HCT116 (cell line): ENCODE results near the gene NLN. TPM values are rescaled to one million over a fixed set of nuclear protein-coding genes. Genes with fewer than 3 reads are reported as not detected.
"Not testable (repeated sequence)": the region's sequence is repeated elsewhere in the genome, so short reads cannot be mapped to it uniquely, and the experiment has no call there.

Experiments used
- ATAC-seq: fragments of 200-7000 bp; cut with Tn5 transposase; 2 replicates; pipeline ENCODE4 v1.9.1; 2020; ENCODE audit warnings: mild to moderate bottlenecking, moderate library complexity
- BruUV-seq: library from RNA; stranded (reverse); fragments of 400-500 nt; replicated peaks from 2 replicates; lab custom pipeline; 2021; lab: Mats Ljungman, UMichigan
- CTCF ChIA-PET: fragments of 300-600 bp; sonication (Branson Sonifier 250); formaldehyde crosslinking; loops from one replicate; lab custom pipeline; 2021; ENCODE audit warnings: antibody characterized with exemption; lab: Charles Lee
- POLR2A ChIA-PET: fragments of 300-600, 350-600 bp; sonication (Branson Sonifier 250); formaldehyde crosslinking; loops from one replicate; lab custom pipeline; 2021; ENCODE audit warnings: antibody characterized with exemption; lab: Charles Lee
- RAD21 ChIA-PET, 2 experiments: fragments of 300-600 bp; sonication (Branson Sonifier 250); formaldehyde crosslinking; loops; one replicate each; lab custom pipeline; 2023; ENCODE audit warnings: low total read pairs in 2 of 2; ENCODE audit not compliant: uncharacterized antibody in 2 of 2, unreplicated experiment in 2 of 2, low non-redundant PET in 1 of 2; lab: Charles Lee
- DNase-seq: peaks from one replicate; pipeline ENCODE4 v3.0.0-alpha.2; 2010; ENCODE audit warnings: low read depth, low spot score
- H2AFZ ChIP-seq: fragments of 200-600 bp; shearing (Covaris generic), sonication (generic); 2 replicates; pipeline ENCODE4 v1.6.1; 2017; ENCODE audit warnings: low read depth, mixed run types, mixed read lengths, antibody characterized with exemption, low read length; ENCODE audit not compliant: poor library complexity, severe bottlenecking
- H3K27ac ChIP-seq: 2 replicates; pipeline ENCODE4 v1.5.1; 2012; ENCODE audit warnings: low read depth, low read length
- H3K27me3 ChIP-seq: fragments of 200-600 bp; sonication (generic); 2 replicates; pipeline ENCODE4 v1.6.1; 2016; ENCODE audit warnings: mixed run types, low read length, mixed read lengths; ENCODE audit not compliant: insufficient read depth
- H3K36me3 ChIP-seq, 2 experiments: fragments of 200-500 bp in 1 of 2; fragments of 200-600 bp in 1 of 2; sonication (Bioruptor generic) in 1 of 2; sonication (generic) in 1 of 2; 2 replicates each; pipeline versions ENCODE4 v1.5.1 to v1.6.1; 2014 to 2016; ENCODE audit warnings: low read length in 2 of 2, inconsistent platforms in 1 of 2, mixed read lengths in 1 of 2, mixed run types in 1 of 2; ENCODE audit not compliant: insufficient read depth in 2 of 2, control insufficient read depth in 1 of 2
- H3K4me1 ChIP-seq, 2 experiments: fragments of 200-600 bp in 1 of 2; sonication (generic) in 1 of 2; 2 replicates each; pipeline versions ENCODE4 v1.5.1 to v1.6.1; 2012 to 2017; ENCODE audit warnings: low read length in 2 of 2, inconsistent platforms in 1 of 2, mild to moderate bottlenecking in 1 of 2, mixed read lengths in 1 of 2, mixed run types in 1 of 2, moderate library complexity in 1 of 2; ENCODE audit not compliant: insufficient read depth in 2 of 2, control insufficient read depth in 1 of 2
- H3K4me2 ChIP-seq: fragments of 200-600 bp; sonication (generic); 2 replicates; pipeline ENCODE4 v1.6.1; 2017; ENCODE audit warnings: mixed run types, low read length, mixed read lengths
- H3K4me3 ChIP-seq, 2 experiments: fragments of 200-600 bp in 1 of 2; sonication (generic) in 1 of 2; replicated peaks in 1 of 2; 2 replicates each; pipeline ENCODE4 v1.5.1; 2011 to 2016; ENCODE audit warnings: low read length in 2 of 2, control low read depth in 1 of 2, low read depth in 1 of 2, mild to moderate bottlenecking in 1 of 2, mixed read lengths in 1 of 2, mixed run types in 1 of 2
- H3K79me2 ChIP-seq: fragments of 200-600 bp; sonication (generic); 2 replicates; pipeline ENCODE4 v1.6.1; 2017; ENCODE audit warnings: mild to moderate bottlenecking, mixed run types, low read length, moderate library complexity, mixed read lengths; ENCODE audit not compliant: insufficient read depth
- H3K9ac ChIP-seq: fragments of 200-600 bp; sonication (generic); 2 replicates; pipeline ENCODE4 v1.6.1; 2016; ENCODE audit warnings: low read length, mixed read lengths
- H3K9me2 ChIP-seq: fragments of 200-600 bp; sonication (generic), shearing (Covaris generic); 2 replicates; pipeline ENCODE4 v1.6.1; 2017; ENCODE audit warnings: mixed run types, mild to moderate bottlenecking, moderate library complexity; ENCODE audit not compliant: insufficient read depth
- H3K9me3 ChIP-seq, 2 experiments: fragments of 200-500 bp in 1 of 2; fragments of 200-600 bp in 1 of 2; sonication (Bioruptor generic) in 1 of 2; sonication (generic) in 1 of 2; 2 replicates each; pipeline ENCODE4 v1.6.1; 2014 to 2017; ENCODE audit warnings: low read length in 2 of 2, mixed read lengths in 2 of 2, inconsistent platforms in 1 of 2, low read depth in 1 of 2, mild to moderate bottlenecking in 1 of 2, mixed run types in 1 of 2, moderate library complexity in 1 of 2; ENCODE audit not compliant: control insufficient read depth in 1 of 2, insufficient read depth in 1 of 2
- H4K20me1 ChIP-seq: fragments of 200-600 bp; sonication (generic), shearing (Covaris generic); 2 replicates; pipeline ENCODE4 v1.6.1; 2017; ENCODE audit warnings: mixed run types, mild to moderate bottlenecking, moderate library complexity; ENCODE audit not compliant: insufficient read depth
- CBX3 ChIP-seq: IDR thresholded peaks from 2 replicates; pipeline ENCODE4 v1.6.1; 2012; ENCODE audit warnings: low read depth
- EZH2 ChIP-seq: fragments of 200-600 bp; sonication (generic); IDR thresholded peaks from 2 replicates; pipeline ENCODE4 v1.6.1; 2017; ENCODE audit warnings: antibody characterized with exemption, mixed run types
- EZH2phosphoT487 ChIP-seq: fragments of 200-600 bp; IDR thresholded peaks from 2 replicates; pipeline ENCODE4 v1.6.1; 2018; ENCODE audit warnings: antibody characterized with exemption, borderline replicate concordance
- RAD21 ChIP-seq: IDR thresholded peaks from 2 replicates; pipeline ENCODE4 v1.6.1; 2012; ENCODE audit warnings: low read depth, mild to moderate bottlenecking
- TCF7L2 ChIP-seq: IDR thresholded peaks from 2 replicates; pipeline ENCODE4 v1.7.0; 2011; ENCODE audit warnings: borderline replicate concordance, inconsistent platforms; ENCODE audit not compliant: insufficient read depth, insufficient read length; ENCODE audit errors: extremely low read depth
- YY1 ChIP-seq: IDR thresholded peaks from 2 replicates; pipeline ENCODE4 v1.6.1; 2011; ENCODE audit warnings: low read length, low read depth, moderate library complexity, mild to moderate bottlenecking; ENCODE audit not compliant: insufficient replicate concordance; ENCODE audit errors: extremely low read depth
- ZNF274 ChIP-seq: fragments of 200-500 bp; sonication (Bioruptor generic); IDR thresholded peaks from 2 replicates; pipeline ENCODE4 v1.6.1; 2014; ENCODE audit warnings: mild to moderate bottlenecking, low read depth, low read length, inconsistent platforms
- intact Hi-C: fragments of 100-400 bp; cut with micrococcal nuclease; formaldehyde crosslinking; loops from 2 replicates; pipeline ENCODE4 v1.10.0; 2022
- total RNA-seq: library from RNA; stranded (reverse); gene quantifications from one replicate; pipeline ENCODE4 v1.2.1, GENCODE V29; 2021; ENCODE audit not compliant: unreplicated experiment

Gene NLN
- total RNA-seq, 1 experiment from 2014 or later, result 67.6 TPM

GRCh38 chr5:65732046-65732445 lies 10.0 kb downstream of the NLN start:
- H3K9me3 ChIP-seq, H3K4me1 ChIP-seq, POLR2A ChIA-PET, DNase-seq, CTCF ChIA-PET, H3K36me3 ChIP-seq, RAD21 ChIA-PET, H3K27ac ChIP-seq, H2AFZ ChIP-seq, H3K9ac ChIP-seq, BruUV-seq, H3K27me3 ChIP-seq, H3K4me2 ChIP-seq, ATAC-seq, intact Hi-C loops, H4K20me1 ChIP-seq, H3K9me2 ChIP-seq, H3K4me3 ChIP-seq: not testable (repeated sequence)
- H3K79me2 ChIP-seq, result peaks cover 72% of the 10 kb centered on the region

- POLR2A ChIA-PET, CTCF ChIA-PET, H3K9ac ChIP-seq, H3K36me3 ChIP-seq, RAD21 ChIA-PET, BruUV-seq, H3K4me3 ChIP-seq, intact Hi-C loops, H3K27me3 ChIP-seq, H3K9me2 ChIP-seq, H2AFZ ChIP-seq, H4K20me1 ChIP-seq, DNase-seq, H3K4me2 ChIP-seq, H3K9me3 ChIP-seq, ATAC-seq, H3K27ac ChIP-seq: not testable (repeated sequence)
- Histone ChIP-seq H3K79me2 (peaks cover 68% of the 10 kb centered on the region), H3K4me1 (peaks cover 0 to 11% of the 10 kb centered on the region in 2 experiments; a peak in 1 of 4 replicates)
These were observed 12.3 kb downstream of the NLN start for GRCh38 chr5:65734196-65734775.

DNA sequence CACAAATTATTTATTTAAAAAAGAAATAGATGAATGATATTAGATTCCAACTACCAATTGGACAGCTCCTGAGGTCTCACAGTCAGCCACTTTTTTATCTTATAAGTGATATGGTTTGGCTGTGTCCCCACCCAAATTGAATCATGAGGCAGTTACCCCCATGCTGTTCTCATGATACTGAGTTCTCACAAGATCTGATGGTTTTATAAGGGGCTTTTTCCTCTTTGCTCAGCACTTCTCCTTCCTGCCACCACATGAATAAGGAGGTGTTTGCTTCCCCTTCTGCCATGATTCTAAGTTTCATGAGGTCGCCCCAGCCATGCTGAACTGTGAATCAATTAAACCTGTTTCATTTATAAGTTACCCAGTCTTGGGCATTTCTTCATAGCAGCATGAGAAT lies 12.9 kb downstream of the NLN start:
- intact Hi-C loops, result no loop called here
- H3K27me3 ChIP-seq, result no peaks in the 10 kb centered on the region
- no peak overlapping the region for H3K27ac ChIP-seq
- no peak for ATAC-seq
- peaks cover 70% of the 10 kb centered on the region for H3K79me2 ChIP-seq
- RAD21 ChIA-PET, result no interaction called here
- no peaks in the 10 kb centered on the region for H3K9me3 ChIP-seq
- no peak for TF ChIP-seq EZH2phosphoT487
- no peak for TF ChIP-seq YY1
- no peak for TF ChIP-seq RAD21
- TF ChIP-seq TCF7L2, result no peak
- no peak for TF ChIP-seq CBX3
- TF ChIP-seq ZNF274, result no peak
- TF ChIP-seq EZH2, result no peak
- H3K4me2 ChIP-seq, result no peak overlapping the region
- H4K20me1 ChIP-seq, result no peaks in the 10 kb centered on the region
- CTCF ChIA-PET, result no interaction called here
- no peak overlapping the region for H2AFZ ChIP-seq
- DNase-seq, result no peak
- POLR2A ChIA-PET, result no interaction called here
- H3K4me1 ChIP-seq, result peaks cover 0 to 11% of the 10 kb centered on the region in 2 experiments; a peak in 1 of 4 replicates
- no peak overlapping the region for H3K4me3 ChIP-seq
- no peaks in the 10 kb centered on the region for H3K36me3 ChIP-seq
- H3K9ac ChIP-seq, result no peak overlapping the region
- BruUV-seq, result no TSS peak
- H3K9me2 ChIP-seq, result no peaks in the 10 kb centered on the region
